Measurements from ENCODE around the gene PALS1. TPM values are rescaled to one million over a fixed set of nuclear protein-coding genes. Genes with fewer than 3 reads are reported as not detected.

The PALS1 gene
- polyA plus RNA-seq (ENCODE audit: insufficient read length in 4 of 4) = 100 to 1,000 TPM in 3 of 4 donors, 10 to 100 TPM in 1; 21.0 to 141 (median 121) TPM

- DNase-seq (ENCODE audit: low read depth in 4 of 4, low spot score in 3 of 4) = peak in 3 of 4 donors; percentile 42 to 63 (median 52)
Measured at GRCh38 chr14:67241411-67242167, at the start of gene PALS1. Gene PALS1 (plus strand): TSS chr14:67241435. CDS start chr14:67279171, 37,736 bp downstream.

- DNase-seq (ENCODE audit: low read depth in 4 of 4, low spot score in 3 of 4) = no peak
Measured at GRCh38 chr14:67191768-67192290, 49.4 kb upstream of the PALS1 start.

- no peak for DNase-seq (ENCODE audit: low read depth in 4 of 4, low spot score in 3 of 4)
Measured at GRCh38 chr14:67192366-67192765, 48.9 kb upstream of the PALS1 start.

GRCh38 chr14:67195279-67195678 lies 46.0 kb upstream of the PALS1 start:
- no peak for DNase-seq (ENCODE audit: low read depth in 4 of 4, low spot score in 3 of 4)

GRCh38 chr14:67199016-67199415 lies 42.2 kb upstream of the PALS1 start:
- DNase-seq (ENCODE audit: low read depth in 4 of 4, low spot score in 3 of 4) = no peak

GRCh38 chr14:67207810-67208209 lies 33.4 kb upstream of the PALS1 start:
- DNase-seq (ENCODE audit: low read depth in 4 of 4, low spot score in 3 of 4) = no peak

GRCh38 chr14:67218126-67218525 lies 23.1 kb upstream of the PALS1 start:
- no peak for DNase-seq (ENCODE audit: low read depth in 4 of 4, low spot score in 3 of 4)

GRCh38 chr14:67221248-67221981 lies 19.8 kb upstream of the PALS1 start:
- DNase-seq (ENCODE audit: low read depth in 4 of 4, low spot score in 3 of 4) = no peak

GRCh38 chr14:67221982-67222328 lies 19.3 kb upstream of the PALS1 start:
- DNase-seq (ENCODE audit: low read depth in 4 of 4, low spot score in 3 of 4) = no peak

GRCh38 chr14:67225523-67225922 lies 15.7 kb upstream of the PALS1 start:
- no peak for DNase-seq (ENCODE audit: low read depth in 4 of 4, low spot score in 3 of 4)

- DNase-seq (ENCODE audit: low read depth in 4 of 4, low spot score in 3 of 4) = no peak
Measured at GRCh38 chr14:67228325-67228984, 12.8 kb upstream of the PALS1 start.

- DNase-seq (ENCODE audit: low read depth in 4 of 4, low spot score in 3 of 4) = no peak
Measured at GRCh38 chr14:67232066-67232465, 9.2 kb upstream of the PALS1 start.

- DNase-seq (ENCODE audit: low read depth in 4 of 4, low spot score in 3 of 4) = no peak
Measured at GRCh38 chr14:67232621-67233020, 8.6 kb upstream of the PALS1 start.

GRCh38 chr14:67237591-67237990 lies 3.6 kb upstream of the PALS1 start:
- DNase-seq (ENCODE audit: low read depth in 4 of 4, low spot score in 3 of 4) = no peak

GRCh38 chr14:67239582-67239981 lies 1.7 kb upstream of the PALS1 start:
- DNase-seq (ENCODE audit: low read depth in 4 of 4, low spot score in 3 of 4) = no peak

- DNase-seq (ENCODE audit: low read depth in 4 of 4, low spot score in 3 of 4) = no peak
Measured at GRCh38 chr14:67240168-67240932, 885 bp upstream of the PALS1 start.

GRCh38 chr14:67240978-67241410 lies 241 bp upstream of the PALS1 start:
- peak; percentile 90 to 94 (median 92) for DNase-seq (ENCODE audit: low read depth in 4 of 4, low spot score in 3 of 4)

- peak in 1 of 4 donors; percentile 20 for DNase-seq (ENCODE audit: low read depth in 4 of 4, low spot score in 3 of 4)
Measured at GRCh38 chr14:67242168-67242420, 859 bp downstream of the PALS1 start.

GRCh38 chr14:67245104-67245503 lies 3.9 kb downstream of the PALS1 start:
- DNase-seq (ENCODE audit: low read depth in 4 of 4, low spot score in 3 of 4) = no peak

GRCh38 chr14:67251573-67252226 lies 10.5 kb downstream of the PALS1 start:
- DNase-seq (ENCODE audit: low read depth in 4 of 4, low spot score in 3 of 4) = no peak

Data from left renal pelvis (tissue), 4 donors.